Fibroblast of mammary gland (primary cell): ENCODE results near the gene PAQR5.
"Not testable (repeated sequence)": the region's sequence is repeated elsewhere in the genome, so short reads cannot be mapped to it uniquely, and the experiment has no call there.

ENCODE experiments used
- DNase-seq: peaks from one replicate; pipeline ENCODE4 v3.0.0-alpha.2; 2010; ENCODE audit warnings: low read depth
- H3K4me3 ChIP-seq: 2 replicates; pipeline ENCODE4 v1.5.1; 2011; ENCODE audit warnings: low read depth, mild to moderate bottlenecking, low read length, moderate library complexity; ENCODE audit not compliant: control insufficient read depth
- CTCF ChIP-seq: conservative IDR thresholded peaks from 2 replicates; pipeline ENCODE4 v1.5.1; 2011; ENCODE audit warnings: low read depth, low read length, inconsistent platforms; ENCODE audit not compliant: control insufficient read depth, insufficient read depth

PAQR5 gene

GRCh38 chr15:69369631-69370030 is 70.9 kb downstream of the PAQR5 start:
- H3K4me3 ChIP-seq = no peak overlapping the region
- no peak for DNase-seq
- no peak for TF ChIP-seq CTCF

DNA sequence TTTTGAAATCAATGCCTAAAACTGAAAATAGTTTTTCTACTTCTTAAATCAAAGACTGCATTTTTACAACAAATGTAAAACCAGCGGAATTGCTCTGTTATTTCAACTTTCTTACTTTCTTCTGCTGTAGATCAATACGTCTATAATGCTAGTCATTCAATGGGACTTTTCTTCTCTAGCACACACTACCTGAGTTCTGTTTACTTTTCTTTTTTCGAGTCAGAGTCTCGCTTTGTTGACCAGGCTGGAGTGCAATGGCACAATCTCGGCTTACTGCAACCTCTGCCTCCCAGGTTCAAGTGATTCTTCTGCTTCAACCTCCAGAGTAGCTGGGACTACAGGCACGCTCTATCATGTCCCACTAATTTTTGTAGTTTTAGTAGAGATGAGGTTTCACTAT is 74.7 kb downstream of the PAQR5 start:
- DNase-seq = no peak
- TF ChIP-seq CTCF = no peak
- no peak overlapping the region for H3K4me3 ChIP-seq

- TF ChIP-seq CTCF = no peak
- no peak overlapping the region for H3K4me3 ChIP-seq
- DNase-seq = no peak
Measured at GRCh38 chr15:69375151-69375790, 76.6 kb downstream of the PAQR5 start.

- H3K4me3 ChIP-seq = no peak overlapping the region
- DNase-seq = no peak
- TF ChIP-seq CTCF = no peak
Measured at GRCh38 chr15:69377216-69377970, 78.7 kb downstream of the PAQR5 start.

GRCh38 chr15:69380100-69380725 is 81.5 kb downstream of the PAQR5 start:
- no peak for DNase-seq
- peak; percentile 21 for TF ChIP-seq CTCF
- no peak overlapping the region for H3K4me3 ChIP-seq

DNA sequence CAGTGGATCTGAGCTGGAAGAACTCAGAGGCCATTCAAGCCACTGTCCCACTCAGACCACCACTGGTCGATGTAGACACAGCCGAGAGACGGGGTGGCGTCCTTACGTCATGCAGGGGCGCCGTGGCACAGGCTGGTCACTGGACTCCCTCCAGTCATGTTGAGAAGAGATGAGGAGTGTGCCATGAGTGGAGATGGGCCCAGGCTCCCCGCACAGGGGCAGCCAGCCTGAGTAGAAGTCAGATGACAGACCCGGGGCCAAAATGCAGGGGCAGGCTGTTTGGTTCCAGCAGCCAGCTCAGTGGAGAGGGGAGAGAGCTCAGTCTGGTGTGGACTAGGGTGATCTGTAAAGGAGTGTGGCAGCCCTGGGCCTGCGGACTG is 82.0 kb downstream of the PAQR5 start:
- DNase-seq = no peak
- no peak overlapping the region for H3K4me3 ChIP-seq
- no peak for TF ChIP-seq CTCF

DNA sequence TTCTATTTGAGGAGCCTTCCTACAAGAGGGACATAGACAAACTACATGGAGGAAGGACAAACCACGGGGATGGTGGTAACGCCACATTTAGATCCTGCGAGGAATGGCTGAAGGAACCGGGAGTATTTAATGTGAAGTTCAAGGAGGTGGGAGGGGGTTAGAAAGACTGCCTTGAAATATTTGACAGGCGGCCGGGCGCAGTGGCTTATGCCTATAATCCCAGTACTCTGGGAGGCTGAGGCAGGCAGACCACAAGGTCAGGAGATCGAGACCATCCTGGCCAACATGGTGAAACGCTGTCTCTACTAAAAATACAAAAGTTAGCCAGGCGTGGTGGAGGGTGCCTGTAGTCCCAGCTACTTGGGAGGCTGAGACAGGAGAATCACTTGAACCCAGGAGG is 83.5 kb downstream of the PAQR5 start:
- H3K4me3 ChIP-seq, DNase-seq: not testable (repeated sequence)

GRCh38 chr15:69384066-69384465 is 85.4 kb downstream of the PAQR5 start:
- DNase-seq, H3K4me3 ChIP-seq: not testable (repeated sequence)
